Left ventricle myocardium superior (tissue), 1 donor: ENCODE data around the gene TRIM33. TPM values are rescaled to one million over a fixed set of nuclear protein-coding genes. Genes with fewer than 3 reads are reported as not detected.
"Not testable (repeated sequence)": the region's sequence is repeated elsewhere in the genome, so short reads cannot be mapped to it uniquely, and the experiment has no call there.

Source experiments
- ATAC-seq: fragments of 200-7000 bp; cut with Tn5 transposase; one replicate; pipeline ENCODE4 v1.9.1; 2020; ENCODE audit warnings: mild to moderate bottlenecking, moderate library complexity
- DNase-seq: peaks from one replicate; pipeline ENCODE4 v3.0.0-alpha.2; 2020
- intact Hi-C: fragments of 100-400 bp; cut with micrococcal nuclease; formaldehyde crosslinking; loops from one replicate; pipeline ENCODE4 v1.11.0; 2022
- total RNA-seq: library from RNA; stranded (reverse); fragmentation: NEBNext Ultra II Directional; extraction: Animal tissue kit (Norgen Biotek cat#: 25700); gene quantifications from one replicate; pipeline ENCODE4 v1.2.1, GENCODE V29; 2021
- donor health status: DM: no; HTN: yes; CAD: no; lungs with severe emphysema.

TRIM33 gene
- total RNA-seq, 1 donor from 2014 or later: 17.9 TPM

- ATAC-seq, intact Hi-C loops, DNase-seq: not testable (repeated sequence)
Measured at GRCh38 chr1:114369266-114369919, 141.6 kb downstream of the TRIM33 start.

DNA sequence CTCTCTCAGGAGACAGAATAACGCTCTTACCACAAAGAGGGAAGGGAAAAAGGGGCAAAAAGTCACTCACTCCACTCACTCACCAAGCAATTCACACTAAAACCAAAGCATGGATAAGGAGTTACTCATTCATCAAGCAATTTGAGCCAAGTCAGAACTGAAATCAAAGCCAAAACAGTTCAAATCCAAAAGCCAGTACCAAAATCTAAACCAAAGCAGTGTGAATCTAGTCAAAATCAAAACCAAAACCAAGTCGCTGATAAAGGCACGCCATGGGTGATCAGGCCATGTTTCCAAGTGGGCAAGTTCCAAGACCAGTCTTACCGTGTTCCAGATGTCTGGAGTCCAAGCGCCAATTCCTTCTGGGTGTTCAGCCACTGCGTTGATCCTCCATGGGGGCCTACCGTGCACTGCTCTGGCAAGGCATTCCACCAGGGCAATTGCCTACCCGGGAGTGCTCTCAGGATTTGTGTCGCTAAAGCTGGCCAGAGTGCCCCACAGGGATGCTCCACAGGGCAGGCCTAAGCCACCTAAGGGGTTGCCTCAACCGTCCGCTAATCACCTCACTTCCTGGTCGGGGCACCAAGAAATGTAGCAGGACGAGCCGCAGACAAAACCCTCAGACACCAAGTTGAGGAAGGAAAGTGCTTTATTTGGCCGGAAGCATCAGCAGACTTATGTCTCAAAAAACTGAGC lies 142.3 kb downstream of the TRIM33 start:
- ATAC-seq: no peak
- no peak for DNase-seq
- intact Hi-C loops: no loop called here

GRCh38 chr1:114367810-114368209 lies 143.2 kb downstream of the TRIM33 start:
- intact Hi-C loops: no loop called here
- no peak for DNase-seq
- no peak for ATAC-seq

- DNase-seq, intact Hi-C loops, ATAC-seq: not testable (repeated sequence)
Measured at GRCh38 chr1:114363230-114363629, 147.8 kb downstream of the TRIM33 start.

GRCh38 chr1:114359791-114360190 lies 151.2 kb downstream of the TRIM33 start:
- intact Hi-C loops: no loop called here

DNA sequence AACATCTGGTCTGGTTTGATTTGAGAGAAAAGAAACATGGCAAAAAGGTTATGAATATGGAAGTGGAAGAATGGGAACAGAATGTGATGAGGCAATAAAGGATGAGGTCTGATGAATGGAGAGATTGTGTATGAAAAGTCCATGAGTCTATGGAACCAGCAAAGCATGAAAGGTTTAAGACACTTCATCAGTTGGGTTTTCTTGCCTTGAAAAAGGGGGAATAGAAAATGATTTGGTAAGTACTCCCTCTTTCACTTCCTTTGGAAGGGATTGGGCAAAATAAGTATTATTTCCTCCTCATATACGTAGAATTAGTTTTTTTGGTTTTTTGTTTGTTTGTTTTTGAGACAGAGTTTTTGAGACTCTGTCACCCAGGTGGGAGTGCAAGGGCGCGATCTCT lies 155.8 kb downstream of the TRIM33 start:
- intact Hi-C loops: no loop called here
- no peak for DNase-seq
- no peak for ATAC-seq

More at GRCh38 chr1:114359791-114360190, 151.2 kb downstream of the TRIM33 start:
- ATAC-seq: no peak
- no peak for DNase-seq

DNA sequence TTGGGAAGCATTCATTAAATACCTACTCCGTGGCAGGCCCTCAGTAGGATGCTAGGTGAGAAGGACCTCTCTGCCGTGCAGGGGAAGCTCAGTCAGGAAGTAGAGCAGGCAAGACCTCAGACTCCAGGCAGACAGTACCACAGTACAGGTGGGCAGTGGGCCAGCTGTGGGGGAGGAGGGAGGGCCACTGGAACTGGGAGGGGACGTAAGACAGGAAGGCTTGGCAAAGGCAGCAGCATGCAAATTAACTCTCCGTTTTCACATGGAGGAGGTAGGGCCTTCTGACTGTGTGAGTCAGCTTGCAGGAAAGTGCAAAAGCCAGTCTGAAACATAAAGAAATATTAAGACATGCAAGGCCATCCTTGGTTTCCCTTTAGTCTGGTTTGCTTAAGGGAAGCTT lies 157.7 kb downstream of the TRIM33 start:
- intact Hi-C loops: no loop called here
- peak; percentile 76 for DNase-seq
- peak; percentile 85 for ATAC-seq

- intact Hi-C loops: no loop called here
- DNase-seq (no peak), ATAC-seq (peak; percentile 53)
Measured at GRCh38 chr1:114352797-114353196, 158.2 kb downstream of the TRIM33 start.

DNA sequence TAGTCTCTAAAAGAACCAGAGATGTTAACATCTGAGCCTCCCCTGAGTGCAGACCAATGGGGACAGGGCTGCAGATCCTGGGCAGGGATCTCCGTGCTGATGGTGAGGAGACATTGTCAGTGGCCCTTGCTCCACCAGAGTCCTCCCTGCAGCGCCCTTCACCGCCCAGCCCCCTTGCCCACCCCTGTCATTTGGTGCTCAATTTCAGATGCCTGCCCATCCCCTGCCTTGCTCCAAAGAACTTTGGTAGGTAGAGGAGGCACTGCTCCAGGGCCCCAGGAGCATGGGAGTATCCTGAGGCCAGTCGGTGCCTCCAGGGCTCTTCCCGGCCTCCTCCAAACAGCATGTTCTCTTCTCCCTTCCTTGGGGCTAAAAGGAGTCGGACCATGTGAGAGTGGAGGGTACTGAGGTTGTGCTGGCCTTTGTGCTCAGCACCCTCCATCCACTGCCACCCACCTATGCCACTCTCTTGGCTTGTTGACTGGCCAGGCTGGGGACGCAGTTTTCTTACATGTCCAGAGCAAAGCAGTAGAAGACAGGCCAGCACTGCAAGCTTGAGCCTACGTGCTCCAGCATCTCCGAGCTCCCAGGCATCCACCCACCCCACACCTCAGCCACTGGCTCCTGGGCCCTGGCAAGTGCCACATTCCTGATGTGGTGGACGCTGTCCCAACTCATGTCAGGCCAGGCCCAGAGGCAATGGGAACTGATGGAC lies 160.1 kb downstream of the TRIM33 start:
- intact Hi-C loops: no loop called here
- ATAC-seq: no peak
- DNase-seq: no peak

- DNase-seq: no peak
- intact Hi-C loops: no loop called here
- no peak for ATAC-seq
Measured at GRCh38 chr1:114349891-114350605, 161.0 kb downstream of the TRIM33 start.

- intact Hi-C loops: no loop called here
- DNase-seq: no peak
Measured at GRCh38 chr1:114347431-114348209, 163.4 kb downstream of the TRIM33 start.

GRCh38 chr1:114346480-114347029 lies 164.4 kb downstream of the TRIM33 start:
- intact Hi-C loops: no loop called here
- ATAC-seq (peak; percentile 99), DNase-seq (peak; percentile 98)

More at GRCh38 chr1:114347431-114348209, 163.4 kb downstream of the TRIM33 start:
- ATAC-seq: peak; percentile 48

DNA sequence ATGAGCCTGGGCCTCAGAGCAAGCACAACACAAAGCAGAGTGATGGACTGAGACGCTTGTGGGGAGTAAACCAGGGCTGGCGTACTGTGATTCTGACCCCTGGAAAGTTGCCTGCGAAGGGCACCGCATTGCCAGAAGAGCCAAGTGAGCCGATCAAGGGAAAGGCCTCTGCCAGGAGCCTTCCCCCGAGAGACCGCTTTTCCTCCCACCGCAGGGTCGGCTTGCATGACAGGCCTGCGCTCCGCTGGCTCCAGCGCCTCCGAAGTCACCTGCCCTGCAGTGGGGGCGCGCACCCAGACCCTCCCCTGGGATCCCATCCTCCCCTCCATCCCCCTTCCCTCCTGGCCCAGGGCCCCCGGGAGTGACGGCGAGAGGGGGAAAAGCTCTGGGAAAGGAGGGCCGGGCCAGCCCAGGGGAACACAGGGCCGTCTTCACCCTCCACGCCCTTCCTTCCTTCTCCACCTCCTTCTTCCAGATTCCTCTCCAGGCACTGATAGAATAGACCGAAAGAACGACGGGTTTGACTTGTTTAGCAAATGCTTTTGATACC lies 165.0 kb downstream of the TRIM33 start:
- peak; percentile 40 for DNase-seq
- ATAC-seq: peak; percentile 71

DNA sequence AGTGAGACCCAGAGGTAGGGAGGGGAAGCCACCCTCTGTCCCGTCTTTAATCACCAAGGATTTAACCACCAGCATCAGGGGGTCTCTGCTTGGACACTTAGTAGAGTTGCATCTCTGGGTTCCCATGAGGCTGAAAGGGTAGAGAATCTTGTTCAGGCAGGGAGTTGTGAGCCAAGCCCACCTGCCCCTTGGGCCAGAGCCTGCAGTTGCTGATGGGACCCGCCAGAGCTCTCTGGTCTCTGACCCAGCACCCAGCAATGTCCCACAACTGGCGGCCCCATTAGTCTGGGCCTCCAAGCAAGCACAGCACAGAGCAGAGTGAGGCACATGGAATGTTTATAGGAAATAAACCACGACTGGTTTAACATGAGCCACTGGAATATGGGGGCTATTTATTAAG lies 166.3 kb downstream of the TRIM33 start:
- ATAC-seq (no peak), DNase-seq (no peak)
- intact Hi-C loops: no loop called here

More for the DNA sequence above, 165.0 kb downstream of the TRIM33 start:
- intact Hi-C loops: no loop called here
